KOPT-K1 (cell line): ENCODE results near the gene ARMC6.

Experiments
- H3K27ac ChIP-seq: fragments of 200-600 bp; sonication (generic); 2 replicates; pipeline ENCODE4 v1.5.1; 2016; ENCODE audit warnings: antibody characterized with exemption, mild to moderate bottlenecking, low read depth, low read length; ENCODE audit not compliant: poor library complexity, severe bottlenecking
- H3K36me3 ChIP-seq: fragments of 200-600 bp; sonication (generic); 2 replicates; pipeline ENCODE4 v1.5.1; 2017; ENCODE audit warnings: antibody characterized with exemption, mild to moderate bottlenecking, low read length, moderate library complexity; ENCODE audit not compliant: insufficient read depth
- H3K9me3 ChIP-seq: fragments of 200-600 bp; sonication (generic); 2 replicates; pipeline ENCODE4 v1.5.1; 2017; ENCODE audit warnings: antibody characterized with exemption, low read length, mild to moderate bottlenecking; ENCODE audit not compliant: insufficient read depth, poor library complexity, severe bottlenecking

Gene ARMC6

GRCh38 chr19:19068659-19069654 lies 35.6 kb downstream of the ARMC6 start:
- H3K36me3 ChIP-seq, result no peaks in the 10 kb centered on the region
- H3K27ac ChIP-seq, result peak overlapping the region; percentile 31
- no peaks in the 10 kb centered on the region for H3K9me3 ChIP-seq

DNA sequence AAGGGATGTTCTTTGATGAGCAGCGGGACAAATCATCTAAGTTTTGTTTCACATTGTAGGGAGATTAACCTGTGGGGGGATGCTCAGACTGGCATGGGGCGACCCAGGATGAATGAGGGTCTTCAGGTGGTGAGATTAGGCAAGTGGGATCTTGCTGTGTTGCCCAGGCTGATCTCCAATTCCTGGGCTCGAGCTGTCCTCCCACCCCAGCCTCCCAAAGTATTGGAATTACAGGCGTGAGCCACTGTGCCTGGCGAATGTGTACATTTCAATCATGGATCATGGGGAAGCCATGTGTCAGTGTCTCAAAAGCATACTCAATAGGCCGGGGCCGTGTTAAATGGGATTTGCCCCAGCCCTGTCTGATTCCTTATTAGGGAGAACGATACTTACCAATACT lies 38.5 kb downstream of the ARMC6 start:
- H3K36me3 ChIP-seq, result no peaks in the 10 kb centered on the region
- no peaks in the 10 kb centered on the region for H3K9me3 ChIP-seq
- H3K27ac ChIP-seq, result no peak overlapping the region

DNA sequence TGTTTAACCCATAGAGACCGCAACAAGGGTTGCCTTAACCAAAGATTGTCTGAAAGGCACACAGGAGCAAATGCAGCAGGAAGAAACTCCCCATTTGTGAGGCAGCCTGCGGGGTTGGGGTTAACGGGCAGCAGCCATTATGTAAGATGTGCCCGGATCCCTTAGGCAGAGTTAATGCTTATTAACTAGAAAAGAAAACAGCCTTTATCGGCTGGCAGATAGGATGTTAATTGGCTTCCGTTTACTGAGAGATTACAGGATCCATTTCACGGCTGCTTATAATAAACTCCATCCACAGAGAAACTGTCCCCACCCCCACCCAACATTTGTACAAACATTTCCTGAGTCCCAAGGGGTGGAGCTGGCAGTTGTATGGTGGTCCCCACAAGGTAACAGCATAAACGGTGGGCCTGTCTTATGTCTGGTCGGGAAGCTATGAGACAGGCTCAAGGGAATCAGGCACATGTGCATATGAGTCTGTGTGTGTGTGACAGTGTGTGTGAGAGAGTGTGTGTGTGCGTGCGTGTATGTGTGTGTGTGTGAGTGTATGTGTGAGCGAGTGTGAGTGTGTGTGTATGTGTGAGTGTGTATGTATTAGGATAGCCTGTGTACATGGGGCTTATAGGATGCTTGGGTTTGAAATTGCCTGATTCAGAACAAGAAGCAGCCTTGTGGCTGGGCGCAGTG lies 40.9 kb downstream of the ARMC6 start:
- H3K9me3 ChIP-seq, result no peaks in the 10 kb centered on the region
- H3K36me3 ChIP-seq, result no peaks in the 10 kb centered on the region
- no peak overlapping the region for H3K27ac ChIP-seq

DNA sequence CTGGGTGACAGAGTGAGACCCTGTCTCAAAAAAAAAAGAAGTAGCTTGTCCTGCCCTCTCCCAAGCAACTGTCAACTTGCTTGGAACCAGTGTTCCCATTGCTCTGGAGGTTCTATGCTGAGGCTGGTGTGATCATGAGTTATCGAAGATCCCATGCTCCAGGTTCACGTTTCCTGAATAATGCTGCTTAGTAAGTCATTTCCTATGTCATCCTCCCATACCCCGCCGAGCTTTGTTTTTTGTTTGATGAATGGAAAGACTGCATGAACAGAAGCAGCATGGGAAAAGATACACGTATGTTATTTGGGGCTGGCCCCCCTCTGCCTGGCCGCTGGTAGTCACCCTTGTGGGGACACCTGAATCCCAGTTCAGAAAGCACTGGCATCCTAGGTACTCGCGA lies 41.7 kb downstream of the ARMC6 start:
- no peaks in the 10 kb centered on the region for H3K9me3 ChIP-seq
- no peaks in the 10 kb centered on the region for H3K36me3 ChIP-seq
- H3K27ac ChIP-seq, result no peak overlapping the region

- no peaks in the 10 kb centered on the region for H3K36me3 ChIP-seq
- H3K27ac ChIP-seq, result no peak overlapping the region
Measured at GRCh38 chr19:19076476-19076875, 43.1 kb downstream of the ARMC6 start.

DNA sequence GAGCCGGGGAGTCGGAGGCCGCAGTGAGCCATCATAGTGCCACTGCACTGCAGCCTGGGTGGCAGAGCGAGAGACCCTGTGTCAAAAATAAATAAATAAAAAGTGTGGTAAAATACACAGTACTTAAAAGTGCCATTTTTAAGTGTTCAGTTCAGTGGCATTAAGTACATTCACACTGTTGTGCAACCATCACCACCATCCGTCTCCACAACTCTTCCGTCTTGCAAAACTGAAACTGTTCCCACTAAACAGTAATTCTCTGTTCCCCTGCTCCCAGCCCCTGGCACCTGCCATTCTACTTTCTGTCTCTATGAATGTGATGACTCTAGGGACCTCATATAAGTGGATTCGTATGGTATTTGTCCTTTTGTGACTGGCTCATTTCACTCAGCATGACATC lies 43.7 kb downstream of the ARMC6 start:
- H3K9me3 ChIP-seq, result no peaks in the 10 kb centered on the region
- H3K36me3 ChIP-seq, result no peaks in the 10 kb centered on the region
- H3K27ac ChIP-seq, result no peak overlapping the region

More at GRCh38 chr19:19076476-19076875, 43.1 kb downstream of the ARMC6 start:
- no peaks in the 10 kb centered on the region for H3K9me3 ChIP-seq

- no peaks in the 10 kb centered on the region for H3K36me3 ChIP-seq
- no peak overlapping the region for H3K27ac ChIP-seq
Measured at GRCh38 chr19:19078801-19079200, 45.4 kb downstream of the ARMC6 start.

GRCh38 chr19:19079571-19079970 lies 46.2 kb downstream of the ARMC6 start:
- Histone ChIP-seq H3K36me3 (no peaks in the 10 kb centered on the region), H3K27ac (no peak overlapping the region), H3K9me3 (no peaks in the 10 kb centered on the region)

More at GRCh38 chr19:19078801-19079200, 45.4 kb downstream of the ARMC6 start:
- H3K9me3 ChIP-seq, result no peaks in the 10 kb centered on the region

DNA sequence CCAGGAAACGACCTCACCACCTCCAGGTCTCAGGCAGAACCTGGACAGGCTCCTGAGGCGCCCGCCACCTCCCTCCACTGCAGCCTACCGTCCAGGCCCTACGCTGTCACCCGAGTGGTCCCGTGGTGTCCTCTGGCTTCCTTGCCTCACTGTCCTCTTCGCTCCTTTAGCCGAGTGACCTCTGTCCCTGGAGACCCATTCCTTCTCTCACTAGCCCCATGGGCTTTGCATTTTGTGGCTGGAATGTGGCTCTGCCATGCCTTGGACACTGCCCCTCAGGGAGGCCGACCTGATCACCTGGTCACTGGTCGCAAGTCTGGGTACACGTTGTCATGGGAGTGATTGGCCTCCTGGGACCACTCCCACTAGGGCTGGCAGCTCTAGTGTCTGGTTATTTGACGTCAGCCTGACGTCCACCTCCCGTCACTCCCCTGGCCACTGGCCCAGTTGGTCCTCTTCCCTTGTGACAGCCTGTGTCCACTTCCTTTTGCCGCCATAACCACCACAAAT lies 48.3 kb downstream of the ARMC6 start:
- H3K27ac ChIP-seq, result no peak overlapping the region
- no peaks in the 10 kb centered on the region for H3K36me3 ChIP-seq
- no peaks in the 10 kb centered on the region for H3K9me3 ChIP-seq

GRCh38 chr19:19083413-19084178 lies 50.2 kb downstream of the ARMC6 start:
- H3K9me3 ChIP-seq, result no peaks in the 10 kb centered on the region
- H3K27ac ChIP-seq, result no peak overlapping the region
- no peaks in the 10 kb centered on the region for H3K36me3 ChIP-seq

DNA sequence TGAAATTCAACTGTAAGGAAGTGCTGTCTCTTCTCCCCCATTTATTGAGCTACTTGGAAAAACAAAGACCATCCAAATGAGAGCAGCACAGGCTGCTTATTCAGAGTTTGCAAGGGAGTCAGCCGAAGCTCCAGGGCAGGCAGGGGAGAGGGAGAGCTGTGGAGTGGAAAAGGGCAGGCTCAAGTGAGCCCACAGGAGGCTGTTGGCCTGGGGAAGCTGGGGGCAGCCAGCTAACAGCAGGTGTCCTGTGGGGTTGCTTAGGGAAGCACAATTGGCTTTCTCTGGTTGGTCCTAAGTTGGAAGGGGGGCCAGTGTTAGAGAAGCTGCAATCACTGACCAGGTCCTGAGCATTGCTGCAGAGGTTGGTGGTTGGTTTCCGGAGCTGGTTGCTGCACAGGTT lies 54.3 kb downstream of the ARMC6 start:
- no peaks in the 10 kb centered on the region for H3K36me3 ChIP-seq
- no peak overlapping the region for H3K27ac ChIP-seq
- no peaks in the 10 kb centered on the region for H3K9me3 ChIP-seq

DNA sequence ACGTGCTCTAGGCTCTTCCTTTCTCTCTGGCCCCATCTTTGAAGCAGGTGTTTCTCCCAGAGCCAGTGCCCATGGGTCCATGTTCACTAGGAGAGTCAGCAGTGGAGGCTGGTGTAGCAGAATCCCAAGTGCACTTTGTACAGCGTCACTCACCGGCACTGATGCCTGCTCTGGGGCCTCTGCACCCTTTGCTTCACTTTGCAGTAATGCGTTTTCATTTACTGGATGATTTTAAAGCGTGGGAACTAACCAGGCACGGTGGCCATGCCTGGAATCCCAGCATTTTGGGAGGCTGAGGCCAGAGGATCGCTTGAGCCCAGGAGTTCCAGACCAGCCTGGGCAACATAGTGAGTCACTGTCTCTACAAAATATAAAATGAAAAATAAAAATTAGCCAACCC lies 61.1 kb downstream of the ARMC6 start:
- Histone ChIP-seq H3K36me3 (no peaks in the 10 kb centered on the region; the same call in 1 of the 2 replicates), H3K27ac (no peak overlapping the region), H3K9me3 (no peaks in the 10 kb centered on the region)

DNA sequence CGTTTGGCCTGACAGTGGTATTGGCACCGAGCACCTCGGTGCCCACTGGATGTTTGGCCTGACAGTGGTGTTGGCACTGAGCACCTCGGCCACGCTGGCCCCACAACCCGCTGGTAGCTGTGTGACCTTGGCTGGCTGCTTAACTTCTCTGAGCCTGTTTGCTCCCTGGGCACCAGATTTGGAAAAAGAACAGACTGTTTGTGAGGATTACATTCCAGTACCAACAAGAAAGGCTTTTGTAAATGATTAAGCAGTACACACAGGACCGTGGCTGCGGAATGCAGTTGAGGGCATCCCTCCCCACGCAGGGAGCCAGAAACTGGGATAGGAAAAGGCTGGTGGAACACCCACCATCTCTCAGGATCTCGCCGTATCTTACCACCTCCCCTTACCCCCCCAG lies 62.3 kb downstream of the ARMC6 start:
- Histone ChIP-seq H3K36me3 (no peaks in the 10 kb centered on the region; the same call in 1 of the 2 replicates), H3K9me3 (no peaks in the 10 kb centered on the region), H3K27ac (no peak overlapping the region)

DNA sequence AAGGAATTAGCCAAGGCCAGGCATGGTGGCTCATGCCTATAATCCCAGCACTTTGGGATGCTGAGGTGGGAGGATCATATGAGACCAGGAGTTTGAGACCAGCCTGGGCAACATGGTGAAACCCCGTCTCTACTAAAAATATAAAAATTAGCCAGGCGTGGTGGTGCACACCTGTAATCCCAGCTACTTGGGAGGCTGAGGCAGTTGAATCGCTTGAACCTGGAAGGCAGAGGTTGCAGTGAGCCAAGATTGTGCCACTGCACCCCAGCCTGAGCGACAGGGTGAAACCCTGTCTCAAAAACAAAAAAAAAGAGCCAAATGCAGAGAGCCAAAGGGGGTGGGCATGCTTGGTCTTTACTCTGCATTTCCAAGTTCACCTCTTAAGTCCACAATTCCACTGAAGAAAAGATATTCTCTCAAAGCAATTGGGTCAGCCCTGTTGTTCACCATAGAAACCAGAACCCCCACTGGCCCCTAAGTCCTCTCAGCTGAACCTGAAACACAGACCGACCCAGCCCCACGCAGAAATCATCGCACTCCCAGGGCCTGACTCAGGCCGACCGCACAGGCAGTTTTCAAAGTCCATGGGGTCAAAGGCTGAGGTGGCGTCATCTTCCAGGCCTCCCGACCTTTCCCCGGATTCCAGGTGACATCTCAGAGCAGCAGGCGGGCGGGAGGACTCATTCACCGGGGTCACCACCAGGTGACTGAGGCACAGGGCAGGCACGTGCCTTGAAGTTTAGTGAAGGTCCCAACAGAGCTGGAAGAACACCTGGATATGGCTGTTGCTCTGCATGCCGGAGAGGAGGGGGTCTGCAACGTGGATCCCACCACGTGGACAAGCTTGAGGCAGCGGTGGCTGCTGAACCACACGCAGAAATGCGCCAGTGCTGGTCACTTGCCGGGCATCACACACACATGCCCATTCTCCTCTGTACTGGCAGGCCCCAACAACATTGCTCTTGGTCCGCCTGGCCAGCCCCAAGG lies 63.5 kb downstream of the ARMC6 start:
- no peaks in the 10 kb centered on the region; the same call in 1 of the 2 replicates for H3K36me3 ChIP-seq
- H3K27ac ChIP-seq, result no peak overlapping the region
- H3K9me3 ChIP-seq, result no peaks in the 10 kb centered on the region
